Measurements from ENCODE around the gene ARHGAP18.

DNA sequence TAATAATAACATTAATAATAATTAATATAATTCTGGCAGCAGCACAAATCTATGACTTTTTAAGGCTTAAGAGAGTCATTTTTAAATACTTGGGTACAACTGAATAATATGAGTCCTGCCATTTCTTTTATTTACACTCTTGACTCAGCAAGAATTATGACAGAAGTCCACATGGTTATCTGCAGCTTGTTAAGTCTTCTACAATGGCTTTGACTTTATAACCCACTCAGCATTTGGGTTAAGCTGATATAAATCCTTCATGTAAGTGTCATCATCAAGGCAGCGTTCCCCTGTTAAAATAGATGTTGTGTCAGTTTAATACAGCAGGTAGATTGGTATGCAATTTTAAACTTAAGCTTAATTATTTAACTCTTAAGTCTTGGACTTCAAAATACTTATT is 131.7 kb downstream of the ARHGAP18 start:
- TF ChIP-seq EZH2phosphoT487 (IDR thresholded peaks at IDR 0.05; ENCODE audit: insufficient read depth, low read depth), result no peak
- TF ChIP-seq EZH2 (IDR thresholded peaks at IDR 0.05; ENCODE audit: insufficient read depth, poor library complexity, severe bottlenecking), result no peak
